PC-3 (cell line): ENCODE measurements around the gene TEX30. TPM values are rescaled to one million over a fixed set of nuclear protein-coding genes. Genes with fewer than 3 reads are reported as not detected.

ENCODE experiments used
- ATAC-seq: fragments of 200-7000 bp; cut with Tn5 transposase; 2 replicates; pipeline ENCODE4 v1.9.1; 2020; ENCODE audit warnings: mild to moderate bottlenecking, moderate library complexity
- BruUV-seq: library from RNA; stranded (reverse); fragments of 400-500 nt; replicated peaks from 2 replicates; lab custom pipeline; 2021; lab: Mats Ljungman, UMichigan
- CTCF ChIA-PET: fragments of 300-600 bp; sonication (Branson Sonifier 250); formaldehyde crosslinking; loops from one replicate; lab custom pipeline; 2022; ENCODE audit warnings: antibody characterized with exemption; lab: Charles Lee
- POLR2A ChIA-PET: fragments of 300-600 bp; sonication (Branson Sonifier 250); formaldehyde crosslinking; loops from one replicate; lab custom pipeline; 2022; ENCODE audit warnings: antibody characterized with exemption; ENCODE audit not compliant: unreplicated experiment; lab: Charles Lee
- DNase-seq: peaks from one replicate; pipeline ENCODE4 v3.0.0-alpha.2; 2015
- H2AFZ ChIP-seq: fragments of 300-600 bp; sonication (generic); 2 replicates; pipeline ENCODE4 v1.6.0; 2016; ENCODE audit warnings: antibody characterized with exemption, low read length
- H3F3A ChIP-seq: fragments of 300-600 bp; sonication (generic); one replicate; pipeline ENCODE4 v1.6.0; 2017; ENCODE audit warnings: antibody characterized with exemption, low read length, control low read depth, mild to moderate bottlenecking; ENCODE audit not compliant: unreplicated experiment
- H3K27ac ChIP-seq: fragments of 300-600 bp; sonication (generic); 2 replicates; pipeline ENCODE4 v1.5.1; 2016; ENCODE audit warnings: mild to moderate bottlenecking, low read length
- H3K27me3 ChIP-seq: fragments of 300-600 bp; sonication (generic); 2 replicates; pipeline ENCODE4 v1.6.1; 2016; ENCODE audit warnings: low read length, mixed read lengths
- H3K36me3 ChIP-seq: fragments of 300-600 bp; sonication (generic); 2 replicates; pipeline ENCODE4 v1.6.1; 2016; ENCODE audit warnings: low read depth, mixed run types, low read length, mixed read lengths
- H3K4me1 ChIP-seq: fragments of 300-600 bp; sonication (generic); 2 replicates; pipeline ENCODE4 v1.5.1; 2016; ENCODE audit warnings: low read length; ENCODE audit not compliant: insufficient read depth
- H3K4me2 ChIP-seq: fragments of 300-600 bp; sonication (generic); 2 replicates; pipeline ENCODE4 v1.6.0; 2016; ENCODE audit warnings: low read length
- H3K4me3 ChIP-seq: fragments of 300-600 bp; sonication (generic); 2 replicates; pipeline ENCODE4 v1.5.1; 2016; ENCODE audit warnings: mild to moderate bottlenecking, low read length, mixed read lengths
- H3K79me2 ChIP-seq: fragments of 300-600 bp; sonication (generic); 2 replicates; pipeline ENCODE4 v1.6.1; 2017; ENCODE audit warnings: low read length, mixed read lengths
- H3K9ac ChIP-seq: fragments of 300-600 bp; sonication (generic); 2 replicates; pipeline ENCODE4 v1.6.0; 2016; ENCODE audit warnings: mild to moderate bottlenecking, low read length
- H3K9me2 ChIP-seq: fragments of 300-600 bp; sonication (generic); replicated peaks from 2 replicates; pipeline ENCODE4 v1.6.1; 2016; ENCODE audit warnings: mixed run types, low read length, mixed read lengths
- H3K9me3 ChIP-seq: fragments of 300-600 bp; sonication (generic); 2 replicates; pipeline ENCODE4 v1.6.1; 2016; ENCODE audit warnings: low read length, mixed read lengths
- H4K20me1 ChIP-seq: fragments of 300-600 bp; sonication (generic); 2 replicates; pipeline ENCODE4 v1.6.1; 2016; ENCODE audit warnings: low read length, mixed read lengths
- CTCF ChIP-seq: fragments of 300-600 bp; sonication (generic); conservative IDR thresholded peaks from 2 replicates; pipeline ENCODE4 v1.5.1; 2017; ENCODE audit warnings: antibody characterized with exemption, low read depth, mild to moderate bottlenecking, low read length
- EZH2 ChIP-seq: fragments of 300-600 bp; sonication (generic); IDR thresholded peaks from one replicate; pipeline ENCODE4 v1.6.1; 2017; ENCODE audit warnings: antibody characterized with exemption, mild to moderate bottlenecking, low read length; ENCODE audit not compliant: unreplicated experiment
- EZH2phosphoT487 ChIP-seq: fragments of 300-600 bp; sonication (generic); IDR thresholded peaks from 2 replicates; pipeline ENCODE4 v1.6.1; 2018; ENCODE audit warnings: mild to moderate bottlenecking, antibody characterized with exemption, low read length, borderline replicate concordance
- intact Hi-C: fragments of 100-400 bp; cut with micrococcal nuclease; formaldehyde crosslinking; loops from 2 replicates; pipeline ENCODE4 v1.9.0; 2023
- total RNA-seq: library from RNA; depleted of rRNA; stranded (reverse); fragments of >200 nt; gene quantifications from 2 replicates; pipeline ENCODE4 v1.2.3, GENCODE V29; 2014

Gene TEX30
- total RNA-seq, 1 experiment from 2014 or later, result 16.7 TPM

GRCh38 chr13:102814793-102815192 is 41.2 kb upstream of the TEX30 start:
- POLR2A ChIA-PET, result no interaction called here
- CTCF ChIA-PET, result no interaction called here
- H3K27me3 ChIP-seq, result no peaks in the 10 kb centered on the region
- no peak overlapping the region for H2AFZ ChIP-seq
- no peaks in the 10 kb centered on the region for H3K9me2 ChIP-seq
- H3K9me3 ChIP-seq, result no peaks in the 10 kb centered on the region
- ATAC-seq, result no peak
- no peak overlapping the region for H3K4me3 ChIP-seq
- no peak overlapping the region for H3K4me2 ChIP-seq
- TF ChIP-seq EZH2 (no peak), EZH2phosphoT487 (no peak), CTCF (no peak)
- H4K20me1 ChIP-seq, result no peaks in the 10 kb centered on the region
- intact Hi-C loops, result no loop called here
- no peak overlapping the region for H3K27ac ChIP-seq
- H3K79me2 ChIP-seq, result 0 out of 2 replicates have a peak, but pooled peaks cover 4% of the 10 kb centered on the region
- no peaks in the 10 kb centered on the region for H3K36me3 ChIP-seq
- no peaks in the 10 kb centered on the region for H3F3A ChIP-seq
- no peak overlapping the region for H3K9ac ChIP-seq
- no peaks in the 10 kb centered on the region for H3K4me1 ChIP-seq
- no TSS peak for BruUV-seq
- no peak for DNase-seq

- Histone ChIP-seq H3K9me2 (no peaks in the 10 kb centered on the region), H3K36me3 (no peaks in the 10 kb centered on the region), H3K4me3 (no peak overlapping the region), H2AFZ (no peak overlapping the region), H3K79me2 (0 out of 2 replicates have a peak, but pooled peaks cover 4% of the 10 kb centered on the region), H3K4me2 (no peak overlapping the region), H3K9ac (no peak overlapping the region), H3F3A (no peaks in the 10 kb centered on the region), H3K4me1 (no peaks in the 10 kb centered on the region), H3K27me3 (no peaks in the 10 kb centered on the region), H4K20me1 (no peaks in the 10 kb centered on the region), H3K9me3 (no peaks in the 10 kb centered on the region), H3K27ac (no peak overlapping the region)
- DNase-seq (no peak), ATAC-seq (no peak)
- POLR2A ChIA-PET, result no interaction called here
- intact Hi-C loops, result no loop called here
- no TSS peak for BruUV-seq
- TF ChIP-seq CTCF (no peak), EZH2 (no peak), EZH2phosphoT487 (no peak)
- CTCF ChIA-PET, result no interaction called here
Observed at GRCh38 chr13:102814025-102814607, 40.5 kb upstream of the TEX30 start.

- intact Hi-C loops, result no loop called here
- CTCF ChIA-PET, result no interaction called here
- Histone ChIP-seq H2AFZ (no peak overlapping the region), H3K9me2 (no peaks in the 10 kb centered on the region), H3F3A (no peaks in the 10 kb centered on the region), H3K4me3 (no peak overlapping the region), H3K36me3 (no peaks in the 10 kb centered on the region), H3K79me2 (0 out of 2 replicates have a peak, but pooled peaks cover 4% of the 10 kb centered on the region), H4K20me1 (no peaks in the 10 kb centered on the region), H3K4me2 (no peak overlapping the region), H3K27me3 (no peaks in the 10 kb centered on the region), H3K9ac (no peak overlapping the region), H3K9me3 (no peaks in the 10 kb centered on the region), H3K4me1 (no peaks in the 10 kb centered on the region), H3K27ac (no peak overlapping the region)
- no TSS peak for BruUV-seq
- POLR2A ChIA-PET, result no interaction called here
- DNase-seq, result no peak
- TF ChIP-seq EZH2, result no peak
- no peak for TF ChIP-seq CTCF
- no peak for TF ChIP-seq EZH2phosphoT487
- ATAC-seq, result no peak
Observed at GRCh38 chr13:102812611-102813287, 39.2 kb upstream of the TEX30 start.
